HUES6 (cell line): ENCODE results near the gene SLC25A10.

Source experiments
- H3K27ac ChIP-seq: 2 replicates; pipeline ENCODE4 v1.7.0; 2013; ENCODE audit warnings: low read depth, mild to moderate bottlenecking, low read length, inconsistent platforms
- H3K27me3 ChIP-seq: 2 replicates; pipeline ENCODE4 v1.6.1; 2013; ENCODE audit warnings: low read length; ENCODE audit not compliant: control insufficient read depth, insufficient read depth
- H3K36me3 ChIP-seq: 2 replicates; pipeline ENCODE4 v1.6.1; 2013; ENCODE audit warnings: low read length; ENCODE audit not compliant: control insufficient read depth, insufficient read depth
- H3K4me1 ChIP-seq: 2 replicates; pipeline ENCODE4 v1.6.1; 2013; ENCODE audit warnings: low read length; ENCODE audit not compliant: control insufficient read depth, insufficient read depth
- H3K4me3 ChIP-seq: 2 replicates; pipeline ENCODE4 v1.5.1; 2013; ENCODE audit warnings: low read depth, low read length
- H3K9ac ChIP-seq: one replicate; pipeline ENCODE4 v1.6.1; 2013; ENCODE audit warnings: mild to moderate bottlenecking, low read length
- H3K9me3 ChIP-seq: 2 replicates; pipeline ENCODE4 v1.6.1; 2013; ENCODE audit warnings: low read depth, low read length; ENCODE audit not compliant: control insufficient read depth, insufficient read depth

SLC25A10 gene

DNA sequence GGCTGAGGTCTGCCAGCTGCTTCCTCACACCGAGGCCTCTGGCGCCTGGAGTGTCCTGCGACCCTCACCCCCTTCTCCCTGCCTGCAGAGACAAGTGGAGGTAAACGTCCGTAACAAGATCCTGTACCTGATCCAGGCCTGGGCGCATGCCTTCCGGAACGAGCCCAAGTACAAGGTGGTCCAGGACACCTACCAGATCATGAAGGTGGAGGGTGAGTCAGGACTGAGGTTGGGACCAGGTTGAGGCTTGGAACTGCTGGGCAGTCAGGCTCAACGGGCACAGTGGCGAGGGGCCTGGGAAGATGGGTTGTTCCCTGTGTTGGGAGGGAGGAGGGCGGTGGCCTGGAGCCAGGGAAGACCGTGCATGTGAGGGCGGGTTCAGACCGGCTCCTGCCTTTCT is 23.5 kb upstream of the SLC25A10 start:
- Histone ChIP-seq H3K27me3 (no peaks in the 10 kb centered on the region), H3K4me3 (no peak overlapping the region), H3K9me3 (no peaks in the 10 kb centered on the region), H3K9ac (no peak overlapping the region), H3K27ac (no peak overlapping the region), H3K36me3 (peaks cover 84% of the 10 kb centered on the region), H3K4me1 (peaks cover 9% of the 10 kb centered on the region)

GRCh38 chr17:81690066-81690465 is 22.0 kb upstream of the SLC25A10 start:
- Histone ChIP-seq H3K36me3 (peaks cover 98% of the 10 kb centered on the region), H3K9me3 (no peaks in the 10 kb centered on the region), H3K27ac (no peak overlapping the region), H3K9ac (no peak overlapping the region), H3K4me1 (peaks cover 3% of the 10 kb centered on the region; the same call in 1 of the 2 replicates), H3K27me3 (no peaks in the 10 kb centered on the region), H3K4me3 (no peak overlapping the region)

- Histone ChIP-seq H3K27ac (no peak overlapping the region), H3K9ac (no peak overlapping the region), H3K27me3 (no peaks in the 10 kb centered on the region), H3K36me3 (peaks cover 98% of the 10 kb centered on the region), H3K4me1 (no peaks in the 10 kb centered on the region), H3K9me3 (no peaks in the 10 kb centered on the region), H3K4me3 (no peak overlapping the region)
Observed at GRCh38 chr17:81690549-81690948, 21.5 kb upstream of the SLC25A10 start.

DNA sequence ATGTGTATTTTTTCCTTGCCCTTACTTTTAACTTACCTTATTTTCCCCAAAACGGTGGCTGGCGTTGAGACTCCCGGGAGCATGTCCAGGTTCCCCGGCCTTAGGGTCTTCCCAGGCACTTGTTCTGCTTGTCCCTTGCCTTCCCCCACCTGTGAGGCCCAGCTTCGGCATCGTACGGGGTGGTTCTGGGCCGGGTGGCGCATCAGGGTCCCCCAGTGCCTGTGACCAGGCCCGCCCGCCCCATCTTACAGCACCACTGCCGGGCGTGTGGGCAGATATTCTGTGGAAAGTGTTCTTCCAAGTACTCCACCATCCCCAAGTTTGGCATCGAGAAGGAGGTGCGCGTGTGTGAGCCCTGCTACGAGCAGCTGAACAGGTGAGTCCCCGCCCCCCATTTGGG is 20.9 kb upstream of the SLC25A10 start:
- no peaks in the 10 kb centered on the region for H3K9me3 ChIP-seq
- no peak overlapping the region for H3K27ac ChIP-seq
- no peaks in the 10 kb centered on the region for H3K4me1 ChIP-seq
- H3K36me3 ChIP-seq = peaks cover 98% of the 10 kb centered on the region
- H3K9ac ChIP-seq = no peak overlapping the region
- H3K4me3 ChIP-seq = no peak overlapping the region
- H3K27me3 ChIP-seq = no peaks in the 10 kb centered on the region

GRCh38 chr17:81691608-81692007 is 20.5 kb upstream of the SLC25A10 start:
- H3K36me3 ChIP-seq = peaks cover 98% of the 10 kb centered on the region
- H3K27me3 ChIP-seq = no peaks in the 10 kb centered on the region
- H3K27ac ChIP-seq = no peak overlapping the region
- no peaks in the 10 kb centered on the region for H3K9me3 ChIP-seq
- no peaks in the 10 kb centered on the region for H3K4me1 ChIP-seq
- H3K4me3 ChIP-seq = no peak overlapping the region
- no peak overlapping the region for H3K9ac ChIP-seq

GRCh38 chr17:81693509-81694210 is 18.4 kb upstream of the SLC25A10 start:
- H3K4me3 ChIP-seq = no peak overlapping the region
- no peaks in the 10 kb centered on the region for H3K27me3 ChIP-seq
- H3K9ac ChIP-seq = no peak overlapping the region
- H3K27ac ChIP-seq = no peak overlapping the region
- H3K4me1 ChIP-seq = no peaks in the 10 kb centered on the region
- peaks cover 97% of the 10 kb centered on the region for H3K36me3 ChIP-seq
- H3K9me3 ChIP-seq = no peaks in the 10 kb centered on the region

- no peak overlapping the region for H3K27ac ChIP-seq
- no peaks in the 10 kb centered on the region for H3K9me3 ChIP-seq
- H3K4me3 ChIP-seq = no peak overlapping the region
- H3K36me3 ChIP-seq = peaks cover 93% of the 10 kb centered on the region
- no peaks in the 10 kb centered on the region for H3K4me1 ChIP-seq
- H3K9ac ChIP-seq = no peak overlapping the region
- no peaks in the 10 kb centered on the region for H3K27me3 ChIP-seq
Observed at GRCh38 chr17:81694810-81695209, 17.3 kb upstream of the SLC25A10 start.

DNA sequence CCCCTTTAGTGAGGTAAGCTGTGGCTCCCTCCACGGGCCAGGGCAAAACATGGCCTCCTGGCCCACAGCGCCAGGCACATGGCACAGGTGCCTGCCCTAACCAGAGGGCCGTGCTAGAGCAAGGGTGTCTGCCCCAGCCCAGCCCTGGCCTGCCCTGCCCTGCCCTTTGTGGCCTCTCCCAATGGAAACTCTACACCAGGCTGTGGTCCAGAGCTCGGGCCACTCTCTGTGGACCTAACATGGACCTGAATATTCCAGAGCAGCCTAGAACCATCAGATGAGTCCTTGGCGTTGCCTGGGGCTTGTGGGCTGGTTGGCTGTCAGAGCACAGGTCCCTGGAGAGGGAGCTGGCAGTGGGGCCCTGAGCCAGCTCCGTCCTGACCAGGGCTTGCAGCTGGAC is 16.9 kb upstream of the SLC25A10 start:
- Histone ChIP-seq H3K9ac (no peak overlapping the region), H3K4me1 (no peaks in the 10 kb centered on the region), H3K4me3 (no peak overlapping the region), H3K36me3 (peaks cover 89% of the 10 kb centered on the region), H3K27me3 (no peaks in the 10 kb centered on the region), H3K27ac (no peak overlapping the region), H3K9me3 (no peaks in the 10 kb centered on the region)

GRCh38 chr17:81695801-81696200 is 16.3 kb upstream of the SLC25A10 start:
- Histone ChIP-seq H3K9me3 (no peaks in the 10 kb centered on the region), H3K27me3 (no peaks in the 10 kb centered on the region), H3K36me3 (peaks cover 86% of the 10 kb centered on the region), H3K9ac (no peak overlapping the region), H3K27ac (no peak overlapping the region), H3K4me1 (no peaks in the 10 kb centered on the region), H3K4me3 (no peak overlapping the region)

DNA sequence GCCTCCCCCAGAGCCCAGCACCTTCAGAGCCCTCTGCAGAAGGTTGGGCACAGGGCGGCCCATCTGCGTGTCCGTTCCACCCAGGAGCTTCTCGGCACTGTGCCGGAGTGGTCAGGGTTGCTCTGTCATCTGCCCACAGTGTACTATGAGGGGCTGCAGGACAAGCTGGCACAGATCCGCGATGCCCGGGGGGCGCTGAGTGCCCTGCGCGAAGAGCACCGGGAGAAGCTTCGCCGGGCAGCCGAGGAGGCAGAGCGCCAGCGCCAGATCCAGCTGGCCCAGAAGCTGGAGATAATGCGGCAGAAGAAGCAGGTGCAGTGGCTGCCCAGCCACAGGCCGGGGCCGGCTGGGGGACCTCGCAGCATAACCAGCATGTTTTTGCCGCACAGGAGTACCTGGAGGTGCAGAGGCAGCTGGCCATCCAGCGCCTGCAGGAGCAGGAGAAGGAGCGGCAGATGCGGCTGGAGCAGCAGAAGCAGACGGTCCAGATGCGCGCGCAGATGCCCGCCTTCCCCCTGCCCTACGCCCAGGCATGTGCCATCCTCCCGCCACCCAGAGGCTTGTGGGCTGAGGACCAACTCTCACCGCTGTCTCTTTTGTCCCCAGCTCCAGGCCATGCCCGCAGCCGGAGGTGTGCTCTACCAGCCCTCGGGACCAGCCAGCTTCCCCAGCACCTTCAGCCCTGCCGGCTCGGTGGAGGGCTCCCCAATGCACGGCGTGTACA is 15.7 kb upstream of the SLC25A10 start:
- Histone ChIP-seq H3K9me3 (no peaks in the 10 kb centered on the region), H3K36me3 (peaks cover 86% of the 10 kb centered on the region), H3K9ac (no peak overlapping the region), H3K27me3 (no peaks in the 10 kb centered on the region), H3K4me3 (no peak overlapping the region), H3K4me1 (peaks cover under 1% of the 10 kb centered on the region), H3K27ac (no peak overlapping the region)

- Histone ChIP-seq H3K27me3 (no peaks in the 10 kb centered on the region), H3K36me3 (peaks cover 85% of the 10 kb centered on the region), H3K4me1 (peaks cover 8% of the 10 kb centered on the region), H3K9ac (no peak overlapping the region), H3K4me3 (no peak overlapping the region), H3K9me3 (no peaks in the 10 kb centered on the region), H3K27ac (no peak overlapping the region)
Observed at GRCh38 chr17:81697261-81698044, 14.6 kb upstream of the SLC25A10 start.
